ENCODE results near the gene ICAM5.

The ICAM5 gene

GRCh38 chr19:10315335-10316214 lies 25.8 kb downstream of the ICAM5 start, which contains the start of gene FDX2:
Gene FDX2 (minus strand): TSS chr19:10316015. CDS start chr19:10315996, 19 bp downstream.
- peak within 1 kb of the TSS; percentile 66 for H3K27ac ChIP-seq
- no peak for TF ChIP-seq CTCF (conservative IDR thresholded peaks at IDR 0.05)

GRCh38 chr19:10316229-10317044 lies 26.7 kb downstream of the ICAM5 start:
- peak overlapping the region; percentile 66 for H3K27ac ChIP-seq
- no peak for TF ChIP-seq CTCF (conservative IDR thresholded peaks at IDR 0.05)

GRCh38 chr19:10317045-10317856 lies 27.5 kb downstream of the ICAM5 start:
- TF ChIP-seq CTCF (conservative IDR thresholded peaks at IDR 0.05), result no peak
- no peak overlapping the region for H3K27ac ChIP-seq

GRCh38 chr19:10317857-10318462 lies 28.2 kb downstream of the ICAM5 start:
- no peak overlapping the region for H3K27ac ChIP-seq

GRCh38 chr19:10318807-10319682 lies 29.3 kb downstream of the ICAM5 start:
- H3K27ac ChIP-seq, result no peak overlapping the region
- TF ChIP-seq CTCF (conservative IDR thresholded peaks at IDR 0.05), result no peak

More at GRCh38 chr19:10317857-10318462, 28.2 kb downstream of the ICAM5 start:
- TF ChIP-seq CTCF (conservative IDR thresholded peaks at IDR 0.05), result no peak

- no peak overlapping the region for H3K27ac ChIP-seq
- TF ChIP-seq CTCF (conservative IDR thresholded peaks at IDR 0.05), result no peak
These were observed 31.1 kb downstream of the ICAM5 start for GRCh38 chr19:10320602-10321416.

All from VCaP (cell line).